ENCODE measurements around the gene KCNQ5.
A peak's percentile ranks its signal among the peaks of the same experiment; 100 is the strongest.

Gene KCNQ5

GRCh38 chr6:72855471-72855870 lies 233.6 kb downstream of the KCNQ5 start:
- no peak overlapping the region for H3K4me3 ChIP-seq (ENCODE audit: low read depth, low read length)
- TF ChIP-seq CTCF (IDR thresholded peaks at IDR 0.05; ENCODE audit: low read depth, low read length, missing control alignments) = no peak
- DNase-seq (ENCODE audit: low read depth) = no peak
- in situ Hi-C loops (cut with HindIII; ENCODE audit: low sequenced_read_pairs) = no loop called here

- no peak for TF ChIP-seq CTCF (IDR thresholded peaks at IDR 0.05; ENCODE audit: low read depth, low read length, missing control alignments)
- in situ Hi-C loops (cut with HindIII; ENCODE audit: low sequenced_read_pairs) = no loop called here
Measured at GRCh38 chr6:72856801-72857200, 234.9 kb downstream of the KCNQ5 start.

GRCh38 chr6:72857791-72858585 lies 236.1 kb downstream of the KCNQ5 start:
- no peak for DNase-seq (ENCODE audit: low read depth)
- no peak for TF ChIP-seq CTCF (IDR thresholded peaks at IDR 0.05; ENCODE audit: low read depth, low read length, missing control alignments)
- no peak overlapping the region for H3K4me3 ChIP-seq (ENCODE audit: low read depth, low read length)
- in situ Hi-C loops (cut with HindIII; ENCODE audit: low sequenced_read_pairs) = no loop called here

More at GRCh38 chr6:72856801-72857200, 234.9 kb downstream of the KCNQ5 start:
- H3K4me3 ChIP-seq (ENCODE audit: low read depth, low read length) = no peak overlapping the region
- DNase-seq (ENCODE audit: low read depth) = no peak

GRCh38 chr6:72861059-72861458 lies 239.2 kb downstream of the KCNQ5 start:
- in situ Hi-C loops (cut with HindIII; ENCODE audit: low sequenced_read_pairs) = no loop called here
- peak; percentile 64 for DNase-seq (ENCODE audit: low read depth)
- no peak overlapping the region for H3K4me3 ChIP-seq (ENCODE audit: low read depth, low read length)
- TF ChIP-seq CTCF (IDR thresholded peaks at IDR 0.05; ENCODE audit: low read depth, low read length, missing control alignments) = no peak

- no peak for DNase-seq (ENCODE audit: low read depth)
- TF ChIP-seq CTCF (IDR thresholded peaks at IDR 0.05; ENCODE audit: low read depth, low read length, missing control alignments) = no peak
- in situ Hi-C loops (cut with HindIII; ENCODE audit: low sequenced_read_pairs) = no loop called here
- no peak overlapping the region for H3K4me3 ChIP-seq (ENCODE audit: low read depth, low read length)
Measured at GRCh38 chr6:72861935-72862432, 240.1 kb downstream of the KCNQ5 start.

GRCh38 chr6:72863131-72863530 lies 241.3 kb downstream of the KCNQ5 start:
- in situ Hi-C loops (cut with HindIII; ENCODE audit: low sequenced_read_pairs) = no loop called here
- no peak overlapping the region for H3K4me3 ChIP-seq (ENCODE audit: low read depth, low read length)
- no peak for TF ChIP-seq CTCF (IDR thresholded peaks at IDR 0.05; ENCODE audit: low read depth, low read length, missing control alignments)
- no peak for DNase-seq (ENCODE audit: low read depth)

Measured in astrocyte of the cerebellum (primary cell).